ENCODE results near the gene WDR33. TPM values are rescaled to one million over a fixed set of nuclear protein-coding genes. Genes with fewer than 3 reads are reported as not detected.
"Not testable (repeated sequence)": the region's sequence is repeated elsewhere in the genome, so short reads cannot be mapped to it uniquely, and the experiment has no call there.

WDR33 gene
- total RNA-seq, 1 donor from 2014 or later = 53.9 TPM

GRCh38 chr2:127834951-127835350 is 24.0 kb upstream of the WDR33 start:
- intact Hi-C loops (cut with DNase I) = no loop called here
- DNase-seq = no peak

GRCh38 chr2:127829845-127830246 is 18.9 kb upstream of the WDR33 start:
- intact Hi-C loops (cut with DNase I) = no loop called here
- Histone ChIP-seq H3K27ac (no peak overlapping the region), H3K4me1 (no peaks in the 10 kb centered on the region), H3K4me3 (no peak overlapping the region), H3K9me3 (no peaks in the 10 kb centered on the region), H3K36me3 (no peaks in the 10 kb centered on the region), H3K27me3 (no peaks in the 10 kb centered on the region)
- no peak for TF ChIP-seq CTCF (IDR thresholded peaks at IDR 0.05)
- no peak for DNase-seq
- ATAC-seq = peak; percentile 85

More at GRCh38 chr2:127834951-127835350, 24.0 kb upstream of the WDR33 start:
- no peaks in the 10 kb centered on the region for H3K9me3 ChIP-seq
- no peaks in the 10 kb centered on the region for H3K27me3 ChIP-seq
- no peak overlapping the region for H3K4me3 ChIP-seq
- H3K36me3 ChIP-seq = no peaks in the 10 kb centered on the region
- H3K4me1 ChIP-seq = no peaks in the 10 kb centered on the region
- no peak for ATAC-seq
- TF ChIP-seq CTCF (IDR thresholded peaks at IDR 0.05) = no peak
- no peak overlapping the region for H3K27ac ChIP-seq

- H3K9me3 ChIP-seq; intact Hi-C loops (cut with DNase I); DNase-seq; H3K4me3 ChIP-seq; H3K27ac ChIP-seq; H3K36me3 ChIP-seq; H3K4me1 ChIP-seq; H3K27me3 ChIP-seq; ATAC-seq: not testable (repeated sequence)
Measured at GRCh38 chr2:127826708-127827107, 15.7 kb upstream of the WDR33 start.

GRCh38 chr2:127826047-127826446 is 15.1 kb upstream of the WDR33 start:
- no peak overlapping the region for H3K4me3 ChIP-seq
- H3K27me3 ChIP-seq = no peaks in the 10 kb centered on the region
- H3K4me1 ChIP-seq = no peaks in the 10 kb centered on the region
- no peaks in the 10 kb centered on the region for H3K36me3 ChIP-seq
- no peak for TF ChIP-seq CTCF (IDR thresholded peaks at IDR 0.05)
- H3K27ac ChIP-seq = no peak overlapping the region
- no peaks in the 10 kb centered on the region for H3K9me3 ChIP-seq
- intact Hi-C loops (cut with DNase I) = no loop called here
- ATAC-seq (peak; percentile 78), DNase-seq (no peak)

GRCh38 chr2:127820080-127820668 is 9.2 kb upstream of the WDR33 start:
- DNase-seq = no peak
- no peaks in the 10 kb centered on the region for H3K9me3 ChIP-seq
- intact Hi-C loops (cut with DNase I) = no loop called here
- H3K27me3 ChIP-seq = no peaks in the 10 kb centered on the region
- no peaks in the 10 kb centered on the region for H3K36me3 ChIP-seq
- no peaks in the 10 kb centered on the region for H3K4me1 ChIP-seq
- TF ChIP-seq CTCF (IDR thresholded peaks at IDR 0.05) = no peak
- H3K27ac ChIP-seq = no peak overlapping the region
- ATAC-seq = no peak
- no peak overlapping the region for H3K4me3 ChIP-seq

GRCh38 chr2:127818794-127819425 is 7.9 kb upstream of the WDR33 start:
- intact Hi-C loops (cut with DNase I) = no loop called here
- no peak for TF ChIP-seq CTCF (IDR thresholded peaks at IDR 0.05)
- Histone ChIP-seq H3K9me3 (no peaks in the 10 kb centered on the region), H3K4me1 (no peaks in the 10 kb centered on the region), H3K27ac (no peak overlapping the region), H3K36me3 (no peaks in the 10 kb centered on the region), H3K4me3 (no peak overlapping the region), H3K27me3 (no peaks in the 10 kb centered on the region)
- DNase-seq = no peak
- no peak for ATAC-seq

Measured in upper lobe of right lung (tissue), 1 donor.